ENCODE results near the gene PDZRN4. TPM values are rescaled to one million over a fixed set of nuclear protein-coding genes. Genes with fewer than 3 reads are reported as not detected.

The PDZRN4 gene
- 10 to 100 TPM in 1 of 3 donors, 1 to 10 TPM in 1, under 1 TPM in 1; 0.98 to 53.4 (median 2.8) TPM for total RNA-seq

GRCh38 chr12:41188058-41188840, at the start of gene PDZRN4:
PDZRN4 (plus strand) TSS chr12:41188320.
- Histone ChIP-seq H3K4me3 (peak within 1 kb of the TSS; percentile 43 to 68 (median 66)), H3K9me3 (no peaks in the 10 kb centered on the region), H3K36me3 (no peaks in the 10 kb centered on the region), H3K27me3 (peaks cover 0 to 36% of the 10 kb centered on the region in 2 donors), H3K27ac (peak within 1 kb of the TSS in 1 of 2 donors; percentile 61), H3K4me1 (peaks cover 0 to 13% of the 10 kb centered on the region in 2 donors)
- TF ChIP-seq POLR2AphosphoS5 (IDR thresholded peaks at IDR 0.05) (no peak), CTCF (IDR thresholded peaks at IDR 0.05) (no peak), POLR2A (IDR thresholded peaks at IDR 0.05) (no peak)
- intact Hi-C loops (cut with DNase I; ENCODE audit: low total_unique reads), result no loop called here
- DNase-seq (ENCODE audit: low spot score in 2 of 2), result no peak

- Histone ChIP-seq H3K4me1 (no peaks in the 10 kb centered on the region), H3K27me3 (no peaks in the 10 kb centered on the region), H3K36me3 (no peaks in the 10 kb centered on the region), H3K4me3 (no peak overlapping the region), H3K27ac (no peak overlapping the region), H3K9me3 (no peaks in the 10 kb centered on the region)
- no peak for DNase-seq (ENCODE audit: low spot score in 2 of 2)
- intact Hi-C loops (cut with DNase I; ENCODE audit: low total_unique reads), result no loop called here
- TF ChIP-seq POLR2A (IDR thresholded peaks at IDR 0.05), result no peak
- no peak for TF ChIP-seq POLR2AphosphoS5 (IDR thresholded peaks at IDR 0.05)
- TF ChIP-seq CTCF (IDR thresholded peaks at IDR 0.05), result no peak
These were observed 48.0 kb upstream of the PDZRN4 start for GRCh38 chr12:41140117-41140516.

GRCh38 chr12:41141104-41141503, 47.0 kb upstream of the PDZRN4 start:
- intact Hi-C loops (cut with DNase I; ENCODE audit: low total_unique reads), result no loop called here
- Histone ChIP-seq H3K4me1 (no peaks in the 10 kb centered on the region), H3K27ac (no peak overlapping the region)

GRCh38 chr12:41142376-41142775, 45.7 kb upstream of the PDZRN4 start:
- no peaks in the 10 kb centered on the region for H3K36me3 ChIP-seq
- no peaks in the 10 kb centered on the region for H3K27me3 ChIP-seq
- H3K4me3 ChIP-seq, result no peak overlapping the region
- no peak for DNase-seq (ENCODE audit: low spot score in 2 of 2)
- no peak overlapping the region for H3K27ac ChIP-seq
- intact Hi-C loops (cut with DNase I; ENCODE audit: low total_unique reads), result no loop called here
- no peaks in the 10 kb centered on the region for H3K4me1 ChIP-seq
- no peaks in the 10 kb centered on the region for H3K9me3 ChIP-seq
- TF ChIP-seq CTCF (IDR thresholded peaks at IDR 0.05) (no peak), POLR2A (IDR thresholded peaks at IDR 0.05) (no peak), POLR2AphosphoS5 (IDR thresholded peaks at IDR 0.05) (no peak)

More at GRCh38 chr12:41141104-41141503, 47.0 kb upstream of the PDZRN4 start:
- DNase-seq (ENCODE audit: low spot score in 2 of 2), result no peak
- H3K36me3 ChIP-seq, result no peaks in the 10 kb centered on the region
- H3K9me3 ChIP-seq, result no peaks in the 10 kb centered on the region
- H3K4me3 ChIP-seq, result no peak overlapping the region
- TF ChIP-seq CTCF (IDR thresholded peaks at IDR 0.05), result no peak
- TF ChIP-seq POLR2A (IDR thresholded peaks at IDR 0.05), result no peak
- no peak for TF ChIP-seq POLR2AphosphoS5 (IDR thresholded peaks at IDR 0.05)
- H3K27me3 ChIP-seq, result no peaks in the 10 kb centered on the region

- no peaks in the 10 kb centered on the region for H3K27me3 ChIP-seq
- H3K27ac ChIP-seq, result no peak overlapping the region
- H3K9me3 ChIP-seq, result no peaks in the 10 kb centered on the region
- H3K4me3 ChIP-seq, result no peak overlapping the region
- H3K36me3 ChIP-seq, result no peaks in the 10 kb centered on the region
- no peaks in the 10 kb centered on the region for H3K4me1 ChIP-seq
- no peak for DNase-seq (ENCODE audit: low spot score in 2 of 2)
- intact Hi-C loops (cut with DNase I; ENCODE audit: low total_unique reads), result no loop called here
- TF ChIP-seq CTCF (IDR thresholded peaks at IDR 0.05) (no peak), POLR2AphosphoS5 (IDR thresholded peaks at IDR 0.05) (no peak), POLR2A (IDR thresholded peaks at IDR 0.05) (no peak)
These were observed 36.3 kb upstream of the PDZRN4 start for GRCh38 chr12:41151793-41152192.
